Measurements from ENCODE around the gene PPP1R7.

DNA sequence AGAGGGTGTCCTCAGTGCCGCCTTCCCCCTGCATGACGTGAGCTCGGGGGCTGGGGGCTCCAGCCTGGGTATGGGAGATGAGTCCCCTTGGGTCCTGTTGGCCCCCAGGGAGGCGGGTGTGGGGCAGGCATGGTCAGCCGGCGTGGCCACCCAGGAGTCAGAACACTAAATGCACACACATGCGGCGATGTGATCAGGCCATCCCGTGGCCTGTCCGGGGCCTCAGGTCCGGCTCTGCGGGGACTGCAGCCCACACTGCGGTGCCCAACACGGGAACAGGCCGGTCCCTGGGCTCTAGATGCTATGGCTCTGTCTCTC lies 52.0 kb downstream of the PPP1R7 start:
- TF ChIP-seq, protein P1, sequence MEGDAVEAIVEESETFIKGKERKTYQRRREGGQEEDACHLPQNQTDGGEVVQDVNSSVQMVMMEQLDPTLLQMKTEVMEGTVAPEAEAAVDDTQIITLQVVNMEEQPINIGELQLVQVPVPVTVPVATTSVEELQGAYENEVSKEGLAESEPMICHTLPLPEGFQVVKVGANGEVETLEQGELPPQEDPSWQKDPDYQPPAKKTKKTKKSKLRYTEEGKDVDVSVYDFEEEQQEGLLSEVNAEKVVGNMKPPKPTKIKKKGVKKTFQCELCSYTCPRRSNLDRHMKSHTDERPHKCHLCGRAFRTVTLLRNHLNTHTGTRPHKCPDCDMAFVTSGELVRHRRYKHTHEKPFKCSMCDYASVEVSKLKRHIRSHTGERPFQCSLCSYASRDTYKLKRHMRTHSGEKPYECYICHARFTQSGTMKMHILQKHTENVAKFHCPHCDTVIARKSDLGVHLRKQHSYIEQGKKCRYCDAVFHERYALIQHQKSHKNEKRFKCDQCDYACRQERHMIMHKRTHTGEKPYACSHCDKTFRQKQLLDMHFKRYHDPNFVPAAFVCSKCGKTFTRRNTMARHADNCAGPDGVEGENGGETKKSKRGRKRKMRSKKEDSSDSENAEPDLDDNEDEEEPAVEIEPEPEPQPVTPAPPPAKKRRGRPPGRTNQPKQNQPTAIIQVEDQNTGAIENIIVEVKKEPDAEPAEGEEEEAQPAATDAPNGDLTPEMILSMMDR (IDR thresholded peaks at IDR 0.05) = no peak
- TF ChIP-seq POLR2A (IDR thresholded peaks at IDR 0.05) = no peak

Measured in vagina (tissue), 2 donors.